ENCODE measurements around the gene AIRE.

Gene AIRE

DNA sequence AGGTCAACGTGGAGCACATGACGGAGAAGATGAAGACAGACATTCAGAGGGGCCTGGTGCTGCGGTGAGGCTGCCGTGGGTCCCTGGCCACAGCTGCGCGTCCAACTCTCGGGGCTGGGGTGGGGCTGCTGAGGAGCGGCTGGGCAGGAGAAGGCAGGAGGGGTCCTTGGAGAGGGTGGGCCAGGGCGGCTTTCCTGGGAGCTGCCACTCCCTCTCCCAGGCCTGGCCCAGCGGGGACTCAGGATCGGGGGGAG lies 39.1 kb downstream of the AIRE start:
- DNase-seq (ENCODE audit: low read depth) = no peak

DNA sequence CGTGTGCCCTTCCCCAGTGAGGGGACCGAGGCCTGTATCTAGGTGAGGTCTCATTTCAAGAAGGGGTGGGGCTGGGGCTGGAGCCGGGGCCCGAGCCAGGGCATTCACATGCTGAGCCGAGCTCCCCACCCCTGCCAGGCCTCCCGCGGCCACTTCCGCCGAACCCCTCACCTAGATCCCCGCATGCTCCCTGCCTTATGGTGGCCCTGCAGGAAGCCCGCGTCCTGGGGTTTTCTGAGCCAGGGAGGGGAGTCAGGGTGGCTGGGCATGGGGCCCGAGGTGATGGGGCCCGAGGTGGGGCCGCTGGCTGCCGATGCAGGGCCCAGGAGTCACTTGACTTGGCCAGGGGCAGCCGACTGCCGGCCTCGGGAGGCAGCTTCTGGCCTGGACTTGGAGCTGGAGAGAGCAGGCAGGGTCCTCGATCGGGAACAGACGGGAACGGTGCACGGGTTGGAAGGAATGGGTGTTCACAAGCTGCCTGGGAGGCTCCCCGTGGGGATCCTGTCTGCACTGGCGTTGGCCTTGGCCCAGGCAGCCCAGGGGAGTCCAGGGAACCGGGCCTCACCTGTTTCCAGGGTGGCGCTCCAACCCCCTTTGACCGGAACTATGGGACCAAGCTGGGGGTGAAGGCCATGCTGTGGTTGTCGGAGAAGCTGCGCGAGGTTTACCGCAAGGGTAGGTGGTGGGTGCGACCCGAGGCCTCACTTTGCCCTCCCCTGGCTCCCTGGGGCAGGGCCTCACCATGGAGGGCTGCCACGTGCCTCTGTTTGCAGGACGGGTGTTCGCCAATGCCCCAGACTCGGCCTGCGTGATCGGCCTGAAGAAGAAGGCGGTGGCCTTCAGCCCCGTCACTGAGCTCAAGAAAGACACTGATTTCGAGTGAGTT lies 40.0 kb downstream of the AIRE start:
- DNase-seq (ENCODE audit: low read depth) = no peak

DNA sequence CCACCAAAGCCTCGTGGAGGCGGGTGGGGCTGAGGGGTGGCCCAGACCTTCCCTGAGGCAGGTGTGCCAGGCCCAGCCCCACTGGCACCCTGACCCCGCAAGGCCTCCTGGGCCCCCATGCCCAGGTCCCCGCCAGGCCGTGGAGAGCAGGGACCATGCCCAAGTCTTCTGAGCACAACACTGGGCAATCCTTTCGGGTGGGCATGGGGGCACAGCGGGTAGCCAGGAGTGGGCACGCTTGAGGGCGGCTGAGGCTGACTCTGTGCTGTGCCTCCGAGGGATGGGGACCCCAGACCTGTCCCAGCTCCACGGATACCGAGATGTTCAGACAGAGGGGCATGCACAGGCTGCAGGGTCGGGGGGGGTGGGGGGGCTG lies 40.6 kb downstream of the AIRE start:
- no peak for DNase-seq (ENCODE audit: low read depth)

- DNase-seq (ENCODE audit: low read depth) = no peak
Measured at GRCh38 chr21:44326716-44327602, 41.3 kb downstream of the AIRE start.

DNA sequence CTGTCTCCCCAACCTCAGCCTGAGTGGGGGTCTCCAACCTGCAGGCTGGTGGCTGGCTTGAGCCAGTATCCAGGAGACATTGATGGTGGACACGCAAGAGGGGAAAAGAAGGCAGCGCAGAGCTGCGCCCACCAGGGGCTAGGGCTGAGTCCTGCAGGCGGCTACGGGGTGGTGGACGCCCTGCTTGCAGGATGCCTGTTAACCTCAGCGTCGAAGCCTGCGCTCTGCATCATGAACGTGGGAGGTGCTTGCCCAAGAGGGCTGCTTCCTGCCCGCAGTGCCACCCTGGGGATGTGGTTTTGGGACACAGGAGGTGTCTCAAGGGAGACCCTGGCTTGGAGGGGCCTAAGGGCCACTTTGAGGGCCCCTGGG lies 41.9 kb downstream of the AIRE start:
- DNase-seq (ENCODE audit: low read depth) = no peak

DNA sequence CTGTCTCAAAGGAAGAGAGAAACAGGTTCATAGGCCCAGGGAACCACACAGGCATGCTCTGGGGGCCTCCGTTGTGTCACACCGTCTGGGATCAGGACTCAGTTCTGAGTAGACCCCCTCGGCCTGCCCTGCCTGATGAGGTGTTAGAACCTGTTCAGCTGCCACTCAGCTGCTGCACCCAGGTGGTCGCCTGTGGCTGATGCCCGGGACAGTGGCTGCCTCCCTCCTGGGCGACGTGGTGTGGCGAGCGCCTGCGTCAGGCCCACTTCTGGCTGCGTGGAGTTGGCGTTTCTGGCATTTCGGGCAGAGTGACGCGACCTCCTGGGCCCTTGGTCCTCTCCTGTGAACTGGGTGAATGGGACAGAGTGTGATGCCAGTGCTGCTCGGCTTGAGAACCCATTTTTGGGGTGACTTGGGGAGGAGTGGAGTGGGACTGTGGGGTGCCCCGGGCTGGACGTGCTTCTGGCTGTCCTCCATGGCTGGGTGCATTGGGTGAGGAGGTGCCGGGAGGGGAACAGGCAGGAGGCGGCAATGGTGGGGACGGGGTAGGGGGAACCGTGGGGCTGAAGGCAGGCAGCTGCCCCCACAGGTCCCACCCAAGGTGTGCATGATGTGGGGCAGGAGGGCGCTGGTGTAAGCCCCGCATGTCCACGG lies 42.7 kb downstream of the AIRE start:
- DNase-seq (ENCODE audit: low read depth) = no peak

DNA sequence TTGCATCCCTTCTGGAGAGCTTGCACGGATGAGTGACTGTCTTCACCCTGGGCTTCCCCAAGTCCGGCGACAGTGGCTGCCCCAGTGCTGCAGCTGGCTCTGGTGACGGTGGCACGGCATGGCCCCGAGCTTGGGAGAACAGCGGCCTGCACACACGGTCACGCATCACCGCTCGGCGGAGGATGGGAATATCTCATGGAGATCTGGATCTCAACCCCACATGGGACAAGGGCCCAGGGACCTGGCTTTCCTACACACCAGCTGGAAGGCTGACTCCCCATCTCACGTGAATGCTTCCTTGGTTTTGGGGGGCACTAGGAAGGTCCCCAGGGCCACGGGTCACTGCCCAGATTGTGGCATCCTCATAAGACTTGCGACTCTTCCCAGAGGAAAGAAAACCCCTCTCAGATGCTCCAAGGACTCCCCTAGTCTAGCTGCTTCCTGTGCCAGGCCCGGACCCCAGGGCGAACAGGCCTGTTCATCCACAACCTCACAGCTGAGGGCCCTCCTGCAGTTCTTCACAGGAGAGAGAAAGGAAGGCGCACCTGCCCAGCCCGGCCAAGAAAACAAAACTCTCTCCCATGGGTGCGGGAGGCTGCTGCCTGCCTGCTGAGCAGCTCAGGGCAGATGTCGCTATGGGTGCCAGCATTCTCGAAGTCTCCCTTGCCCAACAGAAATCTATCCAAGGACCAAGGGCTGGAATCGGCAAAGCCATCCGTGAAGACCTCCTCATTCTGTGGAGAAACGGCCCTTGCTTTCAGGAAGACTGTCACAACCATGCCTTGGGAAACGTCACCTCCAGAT lies 43.6 kb downstream of the AIRE start:
- DNase-seq (ENCODE audit: low read depth) = no peak

- no peak for DNase-seq (ENCODE audit: low read depth)
Measured at GRCh38 chr21:44329971-44330681, 44.5 kb downstream of the AIRE start.

- DNase-seq (ENCODE audit: low read depth) = no peak
Measured at GRCh38 chr21:44330698-44331097, 45.0 kb downstream of the AIRE start.

DNA sequence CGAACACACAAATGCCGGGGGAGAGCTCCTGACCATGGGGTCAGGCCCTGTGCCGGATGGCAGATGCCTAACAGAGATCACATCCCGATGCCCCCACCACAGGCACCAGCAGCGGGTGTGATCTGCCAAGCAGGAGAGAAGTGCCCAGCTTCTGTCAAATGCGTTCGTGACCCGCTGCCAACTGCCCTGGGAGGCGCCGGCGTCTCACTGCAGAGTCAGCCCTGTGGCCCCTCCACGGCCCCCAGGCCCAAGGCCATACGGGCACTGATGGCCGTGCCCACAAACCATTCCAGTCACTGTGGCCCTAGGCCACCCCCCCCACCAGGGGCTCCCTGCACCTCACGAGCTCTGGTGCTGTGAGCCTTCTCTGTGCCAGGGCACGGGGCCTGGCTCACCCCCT lies 45.5 kb downstream of the AIRE start:
- DNase-seq (ENCODE audit: low read depth) = no peak

DNA sequence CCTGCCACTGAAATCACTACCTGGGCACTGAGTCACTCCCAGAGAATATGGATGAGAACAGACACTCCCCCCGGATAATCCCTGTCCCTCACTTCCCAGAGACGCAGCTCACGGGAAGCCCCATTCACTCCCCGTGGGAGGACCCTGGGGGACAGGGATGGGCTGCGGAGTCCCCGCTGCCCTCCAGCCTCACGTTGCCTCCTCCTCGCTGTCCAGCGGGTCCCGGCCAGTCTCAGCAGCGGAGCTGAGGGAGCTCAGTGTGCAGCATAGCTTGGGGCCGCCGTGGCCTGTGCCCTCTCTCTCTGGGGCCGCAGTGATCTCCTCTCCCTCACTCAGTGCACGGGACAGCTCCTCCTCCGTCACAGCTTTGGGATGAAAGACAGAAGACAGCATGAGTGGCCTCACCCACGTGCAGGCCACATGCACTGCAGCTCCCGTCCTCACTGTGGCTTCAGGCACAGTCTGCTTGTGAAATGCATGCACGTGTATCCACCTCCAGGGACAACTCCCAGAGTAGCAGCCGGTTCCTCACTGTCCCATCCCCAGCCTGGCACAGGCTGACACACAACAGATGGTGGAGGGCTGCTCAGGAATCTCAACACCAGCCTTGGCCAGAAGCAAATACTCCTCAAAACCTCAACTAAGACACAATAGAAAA lies 46.1 kb downstream of the AIRE start:
- no peak for DNase-seq (ENCODE audit: low read depth)

DNA sequence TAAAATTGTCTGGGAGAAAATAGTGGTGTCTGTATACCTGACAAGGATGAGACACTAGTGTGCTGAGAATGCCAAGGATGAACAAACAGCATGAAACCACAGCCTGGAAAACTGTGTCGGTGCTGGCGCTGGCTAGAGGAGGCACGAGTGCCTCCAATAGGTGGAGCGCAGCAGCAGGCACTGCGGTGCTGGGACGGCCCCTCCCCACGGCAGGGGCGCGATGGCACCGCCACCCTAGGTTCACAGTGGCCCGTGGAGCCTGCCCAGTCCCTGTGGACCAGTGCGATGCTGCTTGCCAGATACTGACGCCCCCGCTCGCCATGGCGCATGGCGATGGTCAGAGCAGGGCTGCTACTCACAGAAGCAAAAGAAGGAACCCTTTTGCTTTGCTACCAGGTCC lies 46.7 kb downstream of the AIRE start:
- DNase-seq (ENCODE audit: low read depth) = no peak

DNA sequence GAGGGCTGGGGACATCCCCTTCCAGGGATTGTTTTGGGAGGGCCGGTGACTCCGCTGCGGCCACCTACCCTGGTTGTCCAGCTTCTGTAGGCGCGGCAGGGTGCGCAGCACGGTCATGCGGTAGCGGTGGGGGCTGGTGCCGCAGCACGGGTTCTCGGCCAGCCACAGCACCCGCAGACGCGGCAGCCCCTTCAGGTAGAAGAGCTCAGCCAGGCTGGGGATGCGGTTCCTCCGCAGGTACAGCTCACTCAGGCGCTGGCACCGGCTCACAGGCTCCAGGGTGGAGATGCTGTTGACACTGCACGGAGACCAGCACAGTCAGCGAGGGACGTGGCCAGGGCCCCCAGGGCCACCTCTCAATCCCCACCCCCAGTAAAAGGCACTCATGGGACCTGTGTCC lies 47.3 kb downstream of the AIRE start:
- no peak for DNase-seq (ENCODE audit: low read depth)

GRCh38 chr21:44333509-44334328 lies 48.0 kb downstream of the AIRE start:
- DNase-seq (ENCODE audit: low read depth) = no peak

- DNase-seq (ENCODE audit: low read depth) = no peak
Measured at GRCh38 chr21:44334329-44335030, 48.8 kb downstream of the AIRE start.

DNA sequence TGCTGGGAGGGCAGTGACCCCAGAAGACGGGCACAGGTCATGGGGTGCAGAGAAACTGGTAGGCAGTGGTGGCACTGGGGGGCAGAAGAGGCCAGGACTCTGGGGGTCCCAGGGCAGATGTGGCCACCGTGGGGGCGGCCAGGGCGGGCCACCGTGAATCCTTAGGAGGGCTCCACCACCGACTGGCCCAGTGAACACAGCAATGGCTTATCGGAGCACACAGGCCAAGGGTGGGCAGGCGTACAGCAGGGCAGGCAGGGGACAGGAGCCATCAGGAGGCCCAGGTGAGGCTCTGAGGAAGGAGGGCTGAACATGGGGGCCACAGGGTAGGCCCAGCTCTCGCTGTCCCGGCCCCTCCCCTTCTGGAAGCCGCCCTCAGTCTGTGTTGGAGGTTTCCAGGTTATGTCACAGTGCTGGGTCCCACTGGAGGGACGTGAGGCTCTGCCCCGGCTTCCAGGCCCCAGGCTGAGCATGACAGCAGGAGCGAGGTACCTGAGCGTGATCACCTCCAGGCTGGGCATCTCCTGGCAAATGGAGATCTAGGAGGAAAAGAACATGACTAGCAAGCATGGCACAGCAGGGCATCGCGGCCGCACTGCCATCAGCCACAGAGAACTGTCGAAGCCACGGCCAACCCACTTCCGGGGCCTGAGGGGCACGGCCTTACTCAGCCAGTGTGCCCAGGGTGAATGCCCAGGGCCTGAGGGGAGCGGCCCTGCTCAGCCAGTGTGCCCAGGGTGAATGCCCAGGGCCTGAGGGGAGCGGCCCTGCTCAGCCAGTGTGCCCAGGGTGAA lies 49.8 kb downstream of the AIRE start:
- DNase-seq (ENCODE audit: low read depth) = no peak

GRCh38 chr21:44337449-44337848 lies 51.8 kb downstream of the AIRE start:
- DNase-seq (ENCODE audit: low read depth) = no peak

All from GM04503 (cell line).